ENCODE results near the gene NNAT.

NNAT gene

GRCh38 chr20:37567671-37568588 lies 46.9 kb downstream of the NNAT start:
- DNase-seq (ENCODE audit: low read depth), result no peak

- no peak for DNase-seq (ENCODE audit: low read depth)
Measured at GRCh38 chr20:37570419-37570818, 49.4 kb downstream of the NNAT start.

- no peak for DNase-seq (ENCODE audit: low read depth)
Measured at GRCh38 chr20:37571033-37571432, 50.0 kb downstream of the NNAT start.

All from activated T-helper 9 cell treated with anti-CD3 and anti-CD28 coated beads, Interleukin-2, amount 50 U/mL, for 16 hours (primary cell).